CD14-positive monocyte (primary cell): Measurements from ENCODE around the gene SMYD3. TPM values are rescaled to one million over a fixed set of nuclear protein-coding genes. Genes with fewer than 3 reads are reported as not detected.

Source experiments
- DNase-seq, 3 donors: peaks; one replicate each; pipeline ENCODE4 v3.0.0-alpha.2; 2011 to 2022
- H2AFZ ChIP-seq: 2 replicates; pipeline ENCODE4 v1.6.0; 2012; ENCODE audit warnings: mild to moderate bottlenecking, low read depth, low read length, inconsistent platforms; ENCODE audit not compliant: insufficient read depth, poor library complexity, severe bottlenecking
- H3K27ac ChIP-seq, 2 donors: 1 replicate in 1 of 2; 2 replicates in 1 of 2; pipeline ENCODE4 v1.5.1; 2012 to 2013; ENCODE audit warnings: low read length in 2 of 2, control low read depth in 1 of 2, inconsistent platforms in 1 of 2, low read depth in 1 of 2, mild to moderate bottlenecking in 1 of 2
- H3K27me3 ChIP-seq, 2 donors: one replicate each; pipeline versions ENCODE4 v1.6.0 to v1.6.1; 2011 to 2013; ENCODE audit warnings: low read length in 2 of 2; ENCODE audit not compliant: control insufficient read depth in 2 of 2, insufficient read depth in 2 of 2
- H3K36me3 ChIP-seq, 2 donors: replicated peaks in 1 of 2; 1 replicate in 1 of 2; 2 replicates in 1 of 2; pipeline versions ENCODE4 v1.5.1 to v1.6.1; 2012 to 2013; ENCODE audit warnings: low read length in 2 of 2, control low read depth in 1 of 2, inconsistent platforms in 1 of 2, mild to moderate bottlenecking in 1 of 2; ENCODE audit not compliant: insufficient read depth in 2 of 2, control insufficient read depth in 1 of 2
- H3K4me1 ChIP-seq, 2 donors: 1 replicate in 1 of 2; 2 replicates in 1 of 2; pipeline versions ENCODE4 v1.5.1 to v1.6.1; 2012 to 2013; ENCODE audit warnings: low read length in 2 of 2, control low read depth in 1 of 2, inconsistent platforms in 1 of 2, mild to moderate bottlenecking in 1 of 2, moderate library complexity in 1 of 2; ENCODE audit not compliant: insufficient read depth in 2 of 2, control insufficient read depth in 1 of 2
- H3K4me2 ChIP-seq: replicated peaks from 2 replicates; pipeline ENCODE3; 2012; ENCODE audit warnings: low read length, moderate library complexity, mild to moderate bottlenecking; ENCODE audit not compliant: poor library complexity, severe bottlenecking; ENCODE audit errors: extremely low read depth
- H3K4me3 ChIP-seq, 3 experiments: fragments of 200-600 bp in 1 of 3; sonication (generic) in 1 of 3; replicated peaks in 1 of 3; 1 replicate in 2 of 3; 2 replicates in 1 of 3; pipeline ENCODE4 v1.5.1; 2011 to 2013; ENCODE audit warnings: low read length in 3 of 3, mild to moderate bottlenecking in 3 of 3, control low read depth in 2 of 3, low read depth in 2 of 3, inconsistent platforms in 1 of 3, moderate library complexity in 1 of 3
- H3K79me2 ChIP-seq: 2 replicates; pipeline ENCODE4 v1.6.0; 2012; ENCODE audit warnings: mild to moderate bottlenecking, control low read depth, inconsistent platforms, low read length, moderate library complexity; ENCODE audit not compliant: insufficient read depth
- H3K9ac ChIP-seq: 2 replicates; pipeline ENCODE4 v1.6.0; 2017; ENCODE audit warnings: low read length, mild to moderate bottlenecking; ENCODE audit not compliant: insufficient read depth, poor library complexity, severe bottlenecking
- H3K9me3 ChIP-seq, 2 donors: replicated peaks in 1 of 2; 1 replicate in 1 of 2; 2 replicates in 1 of 2; pipeline versions ENCODE4 v1.5.1 to v1.6.1; 2012 to 2013; ENCODE audit warnings: low read length in 2 of 2, control low read depth in 1 of 2; ENCODE audit not compliant: control insufficient read depth in 1 of 2, insufficient read depth in 1 of 2
- H4K20me1 ChIP-seq: 2 replicates; pipeline ENCODE4 v1.6.0; 2012; ENCODE audit warnings: mild to moderate bottlenecking, low read length, control low read depth, moderate library complexity; ENCODE audit not compliant: insufficient read depth
- H3K27ac Mint-ChIP-seq, 7 donors: one replicate each; pipeline ENCODE4 v1.8.0; 2020; ENCODE audit warnings: mild to moderate bottlenecking in 7 of 7, mixed read lengths in 7 of 7, moderate library complexity in 6 of 7, inconsistent platforms in 2 of 7
- H3K27me3 Mint-ChIP-seq, 3 donors: one replicate each; pipeline ENCODE4 v1.8.0; 2021 to 2022; ENCODE audit warnings: low read depth in 3 of 3, mild to moderate bottlenecking in 3 of 3, mixed read lengths in 3 of 3, moderate library complexity in 3 of 3, inconsistent platforms in 1 of 3
- H3K36me3 Mint-ChIP-seq, 2 donors: one replicate each; pipeline ENCODE4 v1.8.0; 2020; ENCODE audit warnings: mixed read lengths in 2 of 2, inconsistent platforms in 1 of 2, mild to moderate bottlenecking in 1 of 2
- H3K4me1 Mint-ChIP-seq: one replicate; pipeline ENCODE4 v1.8.0; 2020; ENCODE audit warnings: mild to moderate bottlenecking, mixed read lengths
- H3K4me3 Mint-ChIP-seq, 2 donors: one replicate each; pipeline ENCODE4 v1.8.0; 2020; ENCODE audit warnings: mild to moderate bottlenecking in 2 of 2, mixed read lengths in 2 of 2, moderate library complexity in 1 of 2
- H3K9me3 Mint-ChIP-seq, 7 donors: one replicate each; pipeline ENCODE4 v1.8.0; 2020 to 2022; ENCODE audit warnings: mixed read lengths in 7 of 7, mild to moderate bottlenecking in 6 of 7, moderate library complexity in 6 of 7, inconsistent platforms in 2 of 7
- CTCF ChIP-seq: fragments of 200-600 bp; IDR thresholded peaks from one replicate; pipeline ENCODE4 v1.8.0; 2022; ENCODE audit warnings: antibody characterized with exemption, mild to moderate bottlenecking
- WGBS: methylation state at CpG from one replicate; pipeline ENCODE4 v1.1.5; 2013; ENCODE audit warnings: missing lambda C conversion rate; ENCODE audit not compliant: insufficient coverage; 5-methylcytosine and 5-hydroxymethylcytosine counted together
- intact Hi-C, 2 donors: fragments of 100-400 bp; cut with micrococcal nuclease; formaldehyde crosslinking; loops; one replicate each; pipeline versions ENCODE4 v1.15.0 to v1.15.1; 2023
- polyA plus RNA-seq, 3 donors: library from polyadenylated mRNA; depleted of rRNA in 1 of 3; unstranded in 2 of 3; stranded (reverse) in 1 of 3; fragments of 300-500 nt in 2 of 3; fragments of >200 nt in 1 of 3; fragmentation: Illumina TruSeq in 2 of 3; gene quantifications; 1 replicate in 2 of 3; 2 replicates in 1 of 3; pipeline ENCODE4 v1.2.3, GENCODE V29; 2012 to 2021

Gene SMYD3
- polyA plus RNA-seq, 3 donors: 2.7 to 8.4 (median 4.0) TPM

DNA sequence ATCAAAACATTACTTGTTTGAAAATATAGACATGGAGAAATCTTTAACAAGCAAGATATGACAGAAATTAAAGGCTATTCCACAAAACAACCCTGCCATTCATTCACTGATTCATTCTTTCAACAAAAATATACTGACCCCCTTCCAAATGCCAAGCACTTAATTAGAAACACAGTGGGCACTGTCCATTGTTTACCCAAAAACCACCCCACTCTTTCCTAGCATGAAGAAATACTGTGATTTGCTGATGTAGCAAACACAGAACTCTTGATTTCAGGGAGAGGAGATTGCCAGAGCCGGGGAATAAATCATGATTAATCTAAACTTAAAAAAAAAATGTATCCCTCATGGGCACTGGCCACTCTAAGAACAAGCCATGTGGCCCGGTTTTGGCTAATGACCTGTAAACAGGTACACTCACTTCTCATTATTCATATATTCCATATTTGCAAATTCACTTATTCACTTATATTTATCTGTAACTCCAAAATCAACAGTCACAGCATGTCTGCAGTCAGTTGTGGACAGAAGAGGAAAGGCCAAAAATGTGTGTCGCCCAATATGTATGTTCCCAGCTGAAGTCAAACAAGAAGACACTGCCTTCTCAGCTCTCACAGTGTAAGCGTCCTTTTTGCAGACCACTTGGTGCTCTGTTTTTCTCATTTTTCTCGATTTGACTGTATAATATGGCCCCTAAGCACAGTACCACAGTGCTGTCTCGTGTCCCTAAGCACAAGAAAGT lies 133.1 kb downstream of the SMYD3 start:
- intact Hi-C loops: no loop called here
- no peak overlapping the region for H3K4me2 ChIP-seq
- peaks cover 0 to 3% (median 0%) of the 10 kb centered on the region in 7 donors for H3K9me3 Mint-ChIP-seq
- no peak overlapping the region for H3K9ac ChIP-seq
- H3K4me3 ChIP-seq: no peak overlapping the region
- H3K9me3 ChIP-seq: no peaks in the 10 kb centered on the region
- H3K4me1 Mint-ChIP-seq: no peaks in the 10 kb centered on the region
- no peaks in the 10 kb centered on the region for H4K20me1 ChIP-seq
- H3K27ac Mint-ChIP-seq: peak overlapping the region in 1 of 7 donors; percentile 20
- H3K79me2 ChIP-seq: no peaks in the 10 kb centered on the region
- H3K27me3 Mint-ChIP-seq: no peaks in the 10 kb centered on the region
- no peaks in the 10 kb centered on the region for H3K27me3 ChIP-seq
- no peak overlapping the region for H3K27ac ChIP-seq
- no peaks in the 10 kb centered on the region for H3K4me1 ChIP-seq
- DNase-seq: no peak
- H3K36me3 ChIP-seq: no peaks in the 10 kb centered on the region
- no peak overlapping the region for H2AFZ ChIP-seq
- WGBS: 94% methylated on average over 4 of the region's 6 CpGs
- H3K36me3 Mint-ChIP-seq: no peaks in the 10 kb centered on the region
- no peak for TF ChIP-seq CTCF
- H3K4me3 Mint-ChIP-seq: no peak overlapping the region

- no peak overlapping the region for H3K4me2 ChIP-seq
- H2AFZ ChIP-seq: no peak overlapping the region
- 100% methylated on average over 1 of the region's 6 CpGs for WGBS
- H4K20me1 ChIP-seq: no peaks in the 10 kb centered on the region
- H3K9me3 ChIP-seq: no peaks in the 10 kb centered on the region
- TF ChIP-seq CTCF: no peak
- Mint-ChIP-seq H3K36me3 (no peaks in the 10 kb centered on the region), H3K4me1 (no peaks in the 10 kb centered on the region), H3K9me3 (peaks cover 0 to 3% (median 0%) of the 10 kb centered on the region in 7 donors), H3K4me3 (no peak overlapping the region), H3K27me3 (no peaks in the 10 kb centered on the region), H3K27ac (no peak overlapping the region)
- no peaks in the 10 kb centered on the region for H3K27me3 ChIP-seq
- no peak for DNase-seq
- no peaks in the 10 kb centered on the region for H3K79me2 ChIP-seq
- intact Hi-C loops: no loop called here
- H3K4me3 ChIP-seq: no peak overlapping the region
- H3K27ac ChIP-seq: no peak overlapping the region
- H3K36me3 ChIP-seq: no peaks in the 10 kb centered on the region
- H3K4me1 ChIP-seq: no peaks in the 10 kb centered on the region
- no peak overlapping the region for H3K9ac ChIP-seq
Observed at GRCh38 chr1:246372559-246372958, 134.5 kb downstream of the SMYD3 start.
